HCT116 (cell line): ENCODE data around the gene ZNHIT1. TPM values are rescaled to one million over a fixed set of nuclear protein-coding genes. Genes with fewer than 3 reads are reported as not detected.

Experiments
- ATAC-seq: fragments of 200-7000 bp; cut with Tn5 transposase; 2 replicates; pipeline ENCODE4 v1.9.1; 2020; ENCODE audit warnings: mild to moderate bottlenecking, moderate library complexity
- BruUV-seq: library from RNA; stranded (reverse); fragments of 400-500 nt; replicated peaks from 2 replicates; lab custom pipeline; 2021; lab: Mats Ljungman, UMichigan
- CTCF ChIA-PET: fragments of 300-600 bp; sonication (Branson Sonifier 250); formaldehyde crosslinking; loops from one replicate; lab custom pipeline; 2021; ENCODE audit warnings: antibody characterized with exemption; lab: Charles Lee
- POLR2A ChIA-PET: fragments of 300-600, 350-600 bp; sonication (Branson Sonifier 250); formaldehyde crosslinking; loops from one replicate; lab custom pipeline; 2021; ENCODE audit warnings: antibody characterized with exemption; lab: Charles Lee
- RAD21 ChIA-PET, 2 experiments: fragments of 300-600 bp; sonication (Branson Sonifier 250); formaldehyde crosslinking; loops; one replicate each; lab custom pipeline; 2023; ENCODE audit warnings: low total read pairs in 2 of 2; ENCODE audit not compliant: uncharacterized antibody in 2 of 2, unreplicated experiment in 2 of 2, low non-redundant PET in 1 of 2; lab: Charles Lee
- DNase-seq: peaks from one replicate; pipeline ENCODE4 v3.0.0-alpha.2; 2010; ENCODE audit warnings: low read depth, low spot score
- H2AFZ ChIP-seq: fragments of 200-600 bp; shearing (Covaris generic), sonication (generic); 2 replicates; pipeline ENCODE4 v1.6.1; 2017; ENCODE audit warnings: low read depth, mixed run types, mixed read lengths, antibody characterized with exemption, low read length; ENCODE audit not compliant: poor library complexity, severe bottlenecking
- H3K27ac ChIP-seq: 2 replicates; pipeline ENCODE4 v1.5.1; 2012; ENCODE audit warnings: low read depth, low read length
- H3K27me3 ChIP-seq: fragments of 200-600 bp; sonication (generic); 2 replicates; pipeline ENCODE4 v1.6.1; 2016; ENCODE audit warnings: mixed run types, low read length, mixed read lengths; ENCODE audit not compliant: insufficient read depth
- H3K36me3 ChIP-seq, 2 experiments: fragments of 200-500 bp in 1 of 2; fragments of 200-600 bp in 1 of 2; sonication (Bioruptor generic) in 1 of 2; sonication (generic) in 1 of 2; 2 replicates each; pipeline versions ENCODE4 v1.5.1 to v1.6.1; 2014 to 2016; ENCODE audit warnings: low read length in 2 of 2, inconsistent platforms in 1 of 2, mixed read lengths in 1 of 2, mixed run types in 1 of 2; ENCODE audit not compliant: insufficient read depth in 2 of 2, control insufficient read depth in 1 of 2
- H3K4me1 ChIP-seq, 2 experiments: fragments of 200-600 bp in 1 of 2; sonication (generic) in 1 of 2; 2 replicates each; pipeline versions ENCODE4 v1.5.1 to v1.6.1; 2012 to 2017; ENCODE audit warnings: low read length in 2 of 2, inconsistent platforms in 1 of 2, mild to moderate bottlenecking in 1 of 2, mixed read lengths in 1 of 2, mixed run types in 1 of 2, moderate library complexity in 1 of 2; ENCODE audit not compliant: insufficient read depth in 2 of 2, control insufficient read depth in 1 of 2
- H3K4me2 ChIP-seq: fragments of 200-600 bp; sonication (generic); 2 replicates; pipeline ENCODE4 v1.6.1; 2017; ENCODE audit warnings: mixed run types, low read length, mixed read lengths
- H3K4me3 ChIP-seq, 2 experiments: fragments of 200-600 bp in 1 of 2; sonication (generic) in 1 of 2; replicated peaks in 1 of 2; 2 replicates each; pipeline ENCODE4 v1.5.1; 2011 to 2016; ENCODE audit warnings: low read length in 2 of 2, control low read depth in 1 of 2, low read depth in 1 of 2, mild to moderate bottlenecking in 1 of 2, mixed read lengths in 1 of 2, mixed run types in 1 of 2
- H3K79me2 ChIP-seq: fragments of 200-600 bp; sonication (generic); 2 replicates; pipeline ENCODE4 v1.6.1; 2017; ENCODE audit warnings: mild to moderate bottlenecking, mixed run types, low read length, moderate library complexity, mixed read lengths; ENCODE audit not compliant: insufficient read depth
- H3K9ac ChIP-seq: fragments of 200-600 bp; sonication (generic); 2 replicates; pipeline ENCODE4 v1.6.1; 2016; ENCODE audit warnings: low read length, mixed read lengths
- H3K9me2 ChIP-seq: fragments of 200-600 bp; sonication (generic), shearing (Covaris generic); 2 replicates; pipeline ENCODE4 v1.6.1; 2017; ENCODE audit warnings: mixed run types, mild to moderate bottlenecking, moderate library complexity; ENCODE audit not compliant: insufficient read depth
- H3K9me3 ChIP-seq, 2 experiments: fragments of 200-500 bp in 1 of 2; fragments of 200-600 bp in 1 of 2; sonication (Bioruptor generic) in 1 of 2; sonication (generic) in 1 of 2; 2 replicates each; pipeline ENCODE4 v1.6.1; 2014 to 2017; ENCODE audit warnings: low read length in 2 of 2, mixed read lengths in 2 of 2, inconsistent platforms in 1 of 2, low read depth in 1 of 2, mild to moderate bottlenecking in 1 of 2, mixed run types in 1 of 2, moderate library complexity in 1 of 2; ENCODE audit not compliant: control insufficient read depth in 1 of 2, insufficient read depth in 1 of 2
- H4K20me1 ChIP-seq: fragments of 200-600 bp; sonication (generic), shearing (Covaris generic); 2 replicates; pipeline ENCODE4 v1.6.1; 2017; ENCODE audit warnings: mixed run types, mild to moderate bottlenecking, moderate library complexity; ENCODE audit not compliant: insufficient read depth
- CBX3 ChIP-seq: IDR thresholded peaks from 2 replicates; pipeline ENCODE4 v1.6.1; 2012; ENCODE audit warnings: low read depth
- POLR2A ChIP-seq: IDR thresholded peaks from 2 replicates; pipeline ENCODE4 v1.7.0; 2011; ENCODE audit warnings: borderline replicate concordance; ENCODE audit not compliant: insufficient read depth, insufficient read length; ENCODE audit errors: extremely low read depth
- SP1 ChIP-seq: IDR thresholded peaks from 2 replicates; pipeline ENCODE4 v1.6.1; 2012; ENCODE audit warnings: low read depth
- ZNF274 ChIP-seq: fragments of 200-500 bp; sonication (Bioruptor generic); IDR thresholded peaks from 2 replicates; pipeline ENCODE4 v1.6.1; 2014; ENCODE audit warnings: mild to moderate bottlenecking, low read depth, low read length, inconsistent platforms
- intact Hi-C: fragments of 100-400 bp; cut with micrococcal nuclease; formaldehyde crosslinking; loops from 2 replicates; pipeline ENCODE4 v1.10.0; 2022
- total RNA-seq: library from RNA; stranded (reverse); gene quantifications from one replicate; pipeline ENCODE4 v1.2.1, GENCODE V29; 2021; ENCODE audit not compliant: unreplicated experiment
- TF ChIP-seq, protein P1 (sequence below): IDR thresholded peaks from 2 replicates; pipeline ENCODE4 v1.6.1; 2012
- TF ChIP-seq, protein P2 (sequence below): IDR thresholded peaks from 2 replicates; pipeline ENCODE4 v1.6.1; 2012
- TF ChIP-seq, protein P3 (sequence below): IDR thresholded peaks from 2 replicates; pipeline ENCODE4 v1.6.1; 2011; ENCODE audit warnings: mild to moderate bottlenecking, low read length, moderate library complexity; ENCODE audit not compliant: insufficient replicate concordance; ENCODE audit errors: extremely low read depth

The ZNHIT1 gene
- total RNA-seq, 1 experiment from 2014 or later, result 69.4 TPM

DNA sequence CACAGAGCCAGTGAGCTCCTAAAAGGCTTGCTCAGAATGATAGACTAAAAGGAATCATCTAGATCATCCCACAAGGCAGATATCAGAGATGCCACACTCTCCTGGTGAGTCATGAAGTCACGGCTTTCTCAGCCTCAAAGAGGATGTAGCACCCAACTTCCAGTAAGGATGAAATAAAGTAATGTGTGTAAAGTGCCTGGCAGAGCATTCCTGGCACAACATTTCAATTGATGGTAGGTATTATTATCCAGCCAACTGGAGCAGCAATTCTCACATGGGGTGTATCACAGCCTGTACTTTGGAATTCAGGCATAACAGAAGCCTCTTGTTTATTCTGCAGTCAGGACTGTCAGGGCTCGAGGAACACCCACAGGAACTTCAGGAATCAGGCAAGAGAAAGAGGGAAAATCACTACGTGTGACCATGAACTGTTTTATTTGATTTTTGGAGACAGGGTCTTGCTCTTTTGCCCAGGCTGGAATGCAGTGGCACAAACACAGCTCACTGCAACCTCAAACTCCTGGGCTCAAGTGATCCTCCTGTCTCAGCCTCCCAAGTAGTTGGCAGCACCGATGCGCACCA is 32.6 kb upstream of the ZNHIT1 start:
- Histone ChIP-seq H3K4me2 (peak overlapping the region; percentile 4; the same call in 1 of the 2 replicates), H3K4me1 (peaks cover 6 to 23% of the 10 kb centered on the region in 2 experiments; a peak in 3 of 4 replicates), H3K27me3 (no peaks in the 10 kb centered on the region), H3K27ac (no peak overlapping the region), H3K9ac (no peak overlapping the region), H3K9me3 (no peaks in the 10 kb centered on the region), H3K9me2 (no peaks in the 10 kb centered on the region), H3K79me2 (no peaks in the 10 kb centered on the region), H3K36me3 (no peaks in the 10 kb centered on the region), H2AFZ (peak overlapping the region; percentile 65), H4K20me1 (no peaks in the 10 kb centered on the region), H3K4me3 (no peak overlapping the region)
- intact Hi-C loops, result no loop called here
- RAD21 ChIA-PET, result no interaction called here
- CTCF ChIA-PET, result interaction anchor here (1.3 kb wide), 1 partner anchor 42 kb away, joined by 4 read pairs; no protein-coding TSS in a partner anchor
- TF ChIP-seq POLR2A (no peak), CBX3 (no peak), SP1 (no peak), ZNF274 (no peak)
- TF ChIP-seq, protein P1, sequence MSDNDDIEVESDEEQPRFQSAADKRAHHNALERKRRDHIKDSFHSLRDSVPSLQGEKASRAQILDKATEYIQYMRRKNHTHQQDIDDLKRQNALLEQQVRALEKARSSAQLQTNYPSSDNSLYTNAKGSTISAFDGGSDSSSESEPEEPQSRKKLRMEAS, result no peak
- TF ChIP-seq, protein P2, sequence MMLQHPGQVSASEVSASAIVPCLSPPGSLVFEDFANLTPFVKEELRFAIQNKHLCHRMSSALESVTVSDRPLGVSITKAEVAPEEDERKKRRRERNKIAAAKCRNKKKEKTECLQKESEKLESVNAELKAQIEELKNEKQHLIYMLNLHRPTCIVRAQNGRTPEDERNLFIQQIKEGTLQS, result no peak
- TF ChIP-seq, protein P3, sequence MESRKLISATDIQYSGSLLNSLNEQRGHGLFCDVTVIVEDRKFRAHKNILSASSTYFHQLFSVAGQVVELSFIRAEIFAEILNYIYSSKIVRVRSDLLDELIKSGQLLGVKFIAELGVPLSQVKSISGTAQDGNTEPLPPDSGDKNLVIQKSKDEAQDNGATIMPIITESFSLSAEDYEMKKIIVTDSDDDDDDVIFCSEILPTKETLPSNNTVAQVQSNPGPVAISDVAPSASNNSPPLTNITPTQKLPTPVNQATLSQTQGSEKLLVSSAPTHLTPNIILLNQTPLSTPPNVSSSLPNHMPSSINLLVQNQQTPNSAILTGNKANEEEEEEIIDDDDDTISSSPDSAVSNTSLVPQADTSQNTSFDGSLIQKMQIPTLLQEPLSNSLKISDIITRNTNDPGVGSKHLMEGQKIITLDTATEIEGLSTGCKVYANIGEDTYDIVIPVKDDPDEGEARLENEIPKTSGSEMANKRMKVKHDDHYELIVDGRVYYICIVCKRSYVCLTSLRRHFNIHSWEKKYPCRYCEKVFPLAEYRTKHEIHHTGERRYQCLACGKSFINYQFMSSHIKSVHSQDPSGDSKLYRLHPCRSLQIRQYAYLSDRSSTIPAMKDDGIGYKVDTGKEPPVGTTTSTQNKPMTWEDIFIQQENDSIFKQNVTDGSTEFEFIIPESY, result no peak
- BruUV-seq, result no TSS peak
- POLR2A ChIA-PET, result interaction anchor here (1.6 kb wide), 1 partner anchor 41 kb away, joined by 4 read pairs; no protein-coding TSS in a partner anchor
- DNase-seq (no peak), ATAC-seq (no peak)
